ENCODE data around the gene METRN.
"Not testable (repeated sequence)": the region's sequence is repeated elsewhere in the genome, so short reads cannot be mapped to it uniquely, and the experiment has no call there.

The METRN gene

GRCh38 chr16:678209-678857 is 36.6 kb upstream of the METRN start:
- no peak for DNase-seq

- DNase-seq = peak; percentile 29
Observed at GRCh38 chr16:678858-679813, 35.8 kb upstream of the METRN start.

- DNase-seq = no peak
Observed at GRCh38 chr16:679814-680624, 34.9 kb upstream of the METRN start, which contains the start of gene STUB1. Gene STUB1 (plus strand): TSS chr16:680410. CDS start chr16:680526, 116 bp downstream.

- no peak for DNase-seq
Observed at GRCh38 chr16:680625-680945, 34.3 kb upstream of the METRN start.

- DNase-seq = no peak
Observed at GRCh38 chr16:680967-681745, 33.8 kb upstream of the METRN start.

GRCh38 chr16:681746-682427 is 33.0 kb upstream of the METRN start:
- DNase-seq = no peak

- DNase-seq = no peak
Observed at GRCh38 chr16:682493-683395, 32.2 kb upstream of the METRN start.

- DNase-seq = no peak
Observed at GRCh38 chr16:683396-684070, 31.4 kb upstream of the METRN start.

- DNase-seq = peak; percentile 93
Observed at GRCh38 chr16:684071-684794, 30.7 kb upstream of the METRN start, which contains the start of gene JMJD8. Gene JMJD8 (minus strand): TSS chr16:684334. CDS start chr16:684319, 15 bp downstream.

GRCh38 chr16:684961-685696 is 29.8 kb upstream of the METRN start:
- peak; percentile 72 for DNase-seq

GRCh38 chr16:685967-686366 is 29.0 kb upstream of the METRN start:
- peak; percentile 44 for DNase-seq

GRCh38 chr16:686459-687260 is 28.3 kb upstream of the METRN start:
- no peak for DNase-seq

GRCh38 chr16:687499-687898 is 27.4 kb upstream of the METRN start:
- no peak for DNase-seq

GRCh38 chr16:689175-689897 is 25.6 kb upstream of the METRN start:
- DNase-seq = no peak

GRCh38 chr16:691242-691641 is 23.7 kb upstream of the METRN start:
- not testable (repeated sequence) for DNase-seq

GRCh38 chr16:692356-693108 is 22.4 kb upstream of the METRN start:
- no peak for DNase-seq

All from SHP77 treated with DMSO at 0.1 percent for 48 hours (cell line).